Activated CD8-positive, alpha-beta memory T cell treated with anti-CD3 and anti-CD28 coated beads, Interleukin-2, amount 10 ng/mL, durations not matched to agents 7 days and 5 days (primary cell): ENCODE data around the gene ZNF813. TPM values are rescaled to one million over a fixed set of nuclear protein-coding genes. Genes with fewer than 3 reads are reported as not detected.
"Not testable (repeated sequence)": the region's sequence is repeated elsewhere in the genome, so short reads cannot be mapped to it uniquely, and the experiment has no call there.

Experiments
- ATAC-seq: fragments of 150-1000 bp; cut with Tn5 transposase; one replicate; pipeline ENCODE4 v1.10.0; 2021; ENCODE audit warnings: moderate library complexity
- CTCF ChIA-PET: fragments of 350-600 bp; sonication (Branson Sonifier 250); formaldehyde crosslinking; loops from one replicate; lab custom pipeline; 2021; ENCODE audit warnings: antibody characterized with exemption; lab: Charles Lee
- DNase-seq: peaks from one replicate; pipeline ENCODE4 v3.0.0-alpha.2; 2020
- H3K27ac Mint-ChIP-seq: one replicate; pipeline ENCODE4 v1.8.0; 2021; ENCODE audit warnings: mild to moderate bottlenecking, mixed read lengths
- H3K27me3 Mint-ChIP-seq: one replicate; pipeline ENCODE4 v1.8.0; 2021; ENCODE audit warnings: mixed read lengths
- H3K36me3 Mint-ChIP-seq: one replicate; pipeline ENCODE4 v1.8.0; 2021; ENCODE audit warnings: mild to moderate bottlenecking, mixed read lengths
- H3K4me1 Mint-ChIP-seq: one replicate; pipeline ENCODE4 v1.8.0; 2021; ENCODE audit warnings: mixed read lengths
- H3K4me3 Mint-ChIP-seq: one replicate; pipeline ENCODE4 v1.8.0; 2021; ENCODE audit warnings: mild to moderate bottlenecking, moderate library complexity, mixed read lengths
- H3K9me3 Mint-ChIP-seq: one replicate; pipeline ENCODE4 v1.8.0; 2022; ENCODE audit warnings: low read depth, mixed read lengths
- total RNA-seq, 2 experiments: library from RNA; stranded (reverse); gene quantifications; one replicate each; pipeline ENCODE4 v1.2.3, GENCODE V29; 2021

The ZNF813 gene
- total RNA-seq, result 1 to 10 TPM; 5.5 TPM

DNA sequence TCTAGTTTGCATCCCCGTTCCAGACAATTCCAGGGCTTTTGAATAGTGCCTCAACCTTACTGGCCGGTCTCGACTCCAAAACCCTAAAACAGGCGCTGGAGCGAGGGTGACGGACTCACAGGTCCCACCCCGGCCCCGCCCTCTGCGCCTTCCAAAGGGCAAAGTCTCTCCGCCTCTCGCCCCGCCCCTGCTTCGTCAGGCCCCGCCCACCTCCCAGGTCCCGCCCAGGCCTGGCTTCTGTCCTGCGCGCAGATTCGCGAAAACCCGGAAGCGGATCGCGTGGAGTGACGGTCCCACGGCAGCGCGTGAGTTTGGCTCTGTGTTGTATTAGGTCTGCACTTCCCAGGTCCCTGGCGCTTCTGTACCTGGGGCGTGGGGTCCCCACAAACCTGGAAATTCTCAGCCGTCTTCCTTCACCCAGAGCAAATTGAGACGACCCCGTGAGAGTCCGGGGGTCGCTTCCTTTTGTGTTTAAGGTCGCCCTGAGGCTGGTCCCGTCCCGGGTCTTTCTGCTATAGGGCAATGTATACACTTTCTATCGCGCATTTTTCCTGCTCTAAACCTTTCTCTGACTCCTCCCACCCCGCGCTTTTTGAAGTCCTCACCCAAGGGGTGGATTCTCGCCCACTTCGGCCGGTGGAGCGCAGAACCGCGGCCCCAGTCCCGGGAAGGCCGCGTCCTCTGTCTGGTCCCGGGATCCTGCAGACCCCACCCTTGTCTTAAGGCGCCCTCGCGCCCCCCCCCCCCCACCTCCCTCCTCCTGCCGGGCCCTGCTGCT lies at the start of gene ZNF813:
TSS of gene ZNF813 (plus strand) at position 249 of the 778 bp plus-strand sequence. CDS start 16,090 bp downstream, outside the sequence.
- Mint-ChIP-seq H3K27ac (peak within 1 kb of the TSS; percentile 92), H3K36me3 (peaks cover 30% of the 10 kb centered on the region), H3K27me3 (peaks cover 3% of the 10 kb centered on the region), H3K9me3 (peaks cover 19% of the 10 kb centered on the region), H3K4me1 (peaks cover 20% of the 10 kb centered on the region), H3K4me3 (peak within 1 kb of the TSS; percentile 84)
- DNase-seq (peak; percentile 96), ATAC-seq (peak; percentile 98)
- CTCF ChIA-PET, result no interaction called here

DNA sequence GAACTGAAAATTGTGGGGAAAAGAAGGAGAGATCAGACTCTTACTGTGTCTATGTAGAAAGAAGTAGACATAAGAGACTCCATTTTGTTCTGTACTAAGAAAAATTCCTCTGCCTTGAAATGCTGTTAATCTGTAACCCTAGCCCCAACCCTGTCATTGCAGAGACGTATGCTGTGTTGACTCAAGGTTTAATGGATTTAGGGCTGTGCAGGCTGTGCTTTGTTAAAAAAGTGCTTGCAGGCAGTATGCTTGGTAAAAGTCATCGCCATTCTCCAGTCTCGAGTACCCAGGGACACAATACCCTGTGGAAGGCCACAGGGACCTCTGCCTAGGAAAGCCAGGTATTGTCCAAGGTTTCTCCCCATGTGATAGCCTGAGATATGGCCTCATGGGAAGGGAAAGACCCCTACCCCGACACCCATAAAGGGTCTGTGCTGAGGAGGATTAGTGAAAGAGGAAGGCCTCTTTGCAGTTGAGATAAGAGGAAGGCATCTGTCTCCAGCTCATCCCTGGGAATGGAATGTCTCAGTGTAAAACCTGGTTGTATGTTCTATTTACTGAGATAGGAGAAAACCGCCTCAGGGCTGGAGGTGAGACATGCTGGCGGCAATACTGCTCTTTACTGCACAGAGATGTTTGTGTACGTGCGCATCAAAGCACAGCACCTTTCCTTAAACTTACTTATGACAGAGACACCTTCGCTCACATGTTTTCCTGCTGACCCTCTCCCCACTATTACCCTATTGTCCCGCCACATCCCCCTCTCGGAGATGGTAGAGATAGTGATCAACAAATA lies 46.8 kb upstream of the ZNF813 start:
- CTCF ChIA-PET, H3K36me3 Mint-ChIP-seq, H3K4me1 Mint-ChIP-seq, H3K27me3 Mint-ChIP-seq, DNase-seq, H3K4me3 Mint-ChIP-seq, ATAC-seq, H3K27ac Mint-ChIP-seq: not testable (repeated sequence)
- H3K9me3 Mint-ChIP-seq, result peaks cover 10% of the 10 kb centered on the region

DNA sequence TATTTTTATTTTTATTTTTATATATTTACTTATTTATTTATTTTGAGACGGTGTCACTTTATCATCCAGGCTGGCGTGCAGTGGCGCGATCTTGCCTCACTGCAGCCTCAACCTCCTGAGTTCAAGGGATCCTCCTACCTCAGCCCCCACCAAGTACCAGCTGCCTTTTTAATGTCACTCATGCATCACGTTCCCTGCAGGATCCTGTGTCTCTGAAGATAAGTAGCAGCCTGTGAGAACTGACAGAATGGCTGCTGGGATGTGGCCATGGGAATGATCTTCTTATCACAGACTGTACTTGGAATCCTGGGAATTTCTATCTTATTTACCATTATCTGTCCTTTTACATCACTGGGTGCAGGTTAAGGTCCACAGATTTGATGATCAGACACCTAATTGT lies 45.0 kb upstream of the ZNF813 start:
- no peaks in the 10 kb centered on the region for H3K4me1 Mint-ChIP-seq
- no peak overlapping the region for H3K27ac Mint-ChIP-seq
- no peak overlapping the region for H3K4me3 Mint-ChIP-seq
- CTCF ChIA-PET, result no interaction called here
- ATAC-seq, result no peak
- no peak for DNase-seq
- peaks cover 5% of the 10 kb centered on the region for H3K9me3 Mint-ChIP-seq
- peaks cover 3% of the 10 kb centered on the region for H3K36me3 Mint-ChIP-seq
- H3K27me3 Mint-ChIP-seq, result no peaks in the 10 kb centered on the region

DNA sequence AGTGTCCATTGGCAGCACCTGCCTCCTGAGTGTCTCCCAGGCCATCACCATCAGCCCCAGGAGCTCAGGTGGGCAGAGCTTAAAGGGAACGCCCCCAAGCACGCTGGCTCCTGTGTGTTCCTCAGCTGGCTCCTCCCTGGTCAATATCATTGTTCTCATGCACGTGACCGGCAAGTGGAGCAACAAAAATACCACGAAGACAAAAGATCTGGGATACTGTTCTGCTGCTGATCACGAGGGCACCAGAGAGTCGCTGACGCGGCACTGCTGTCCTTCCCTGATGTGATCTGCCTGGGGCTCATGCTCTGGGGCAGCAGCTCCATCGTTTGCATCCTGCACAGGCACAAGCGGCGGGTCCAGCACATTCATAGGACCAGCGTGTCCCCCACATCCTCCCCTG lies 44.5 kb upstream of the ZNF813 start:
- ATAC-seq, H3K36me3 Mint-ChIP-seq, H3K27me3 Mint-ChIP-seq, CTCF ChIA-PET, H3K27ac Mint-ChIP-seq, H3K4me3 Mint-ChIP-seq, H3K9me3 Mint-ChIP-seq, H3K4me1 Mint-ChIP-seq, DNase-seq: not testable (repeated sequence)

DNA sequence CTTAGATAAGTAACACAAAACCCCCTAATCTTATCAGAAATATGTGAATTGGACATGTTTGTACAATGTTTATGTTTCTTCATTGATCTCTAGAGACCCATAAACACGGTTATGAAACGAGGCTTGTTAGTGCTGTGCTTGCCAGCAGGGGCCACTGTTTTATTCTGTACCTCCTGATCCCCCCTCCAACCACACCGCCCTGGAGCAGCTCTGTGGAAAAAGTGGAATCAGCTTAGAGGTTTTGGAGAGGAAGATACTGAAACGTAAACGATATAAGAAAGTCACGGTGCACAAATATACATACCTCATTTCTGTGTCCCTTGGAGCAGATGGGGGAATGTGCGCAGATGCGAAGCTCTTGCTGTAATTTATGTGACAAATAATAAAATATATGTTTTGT lies 43.9 kb upstream of the ZNF813 start:
- not testable (repeated sequence) for H3K27ac Mint-ChIP-seq, H3K27me3 Mint-ChIP-seq, H3K9me3 Mint-ChIP-seq, H3K36me3 Mint-ChIP-seq, H3K4me1 Mint-ChIP-seq, DNase-seq, ATAC-seq, H3K4me3 Mint-ChIP-seq
- CTCF ChIA-PET, result interaction anchor here (2.1 kb wide), 1 partner anchor 322 kb away, joined by 13 read pairs; no protein-coding TSS in a partner anchor

DNA sequence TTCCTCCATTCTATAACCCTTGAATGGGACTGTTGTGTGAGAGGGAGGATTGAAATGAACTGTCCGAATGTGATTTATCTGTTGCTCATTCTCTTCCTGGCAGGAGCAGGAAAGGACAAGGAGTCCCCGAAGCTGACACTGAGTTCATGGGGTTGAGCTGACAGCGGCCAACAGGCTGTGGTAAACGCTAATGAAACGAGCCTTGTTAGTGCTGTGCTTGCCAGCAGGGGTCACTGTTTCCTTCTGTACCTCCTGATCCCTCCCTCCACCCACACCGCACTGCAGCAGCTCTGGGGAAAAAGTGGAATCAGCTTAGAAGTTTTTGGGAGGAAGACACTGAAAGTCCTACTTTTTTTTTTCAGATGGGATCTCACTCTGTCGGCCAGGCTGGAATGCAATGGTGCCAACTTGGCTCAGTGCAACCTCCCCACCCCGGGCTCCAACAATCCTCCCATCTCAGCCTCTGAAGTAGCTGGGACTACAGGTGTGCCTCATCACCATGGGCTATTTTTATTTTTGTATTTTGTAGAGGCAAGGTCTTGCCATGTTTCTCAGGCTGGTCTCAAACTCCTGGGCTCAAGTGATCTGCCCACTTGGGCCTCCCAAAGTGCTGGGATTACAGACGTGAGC lies 42.5 kb upstream of the ZNF813 start:
- Mint-ChIP-seq H3K36me3 (no peaks in the 10 kb centered on the region), H3K4me1 (no peaks in the 10 kb centered on the region), H3K4me3 (no peak overlapping the region), H3K27ac (no peak overlapping the region), H3K27me3 (no peaks in the 10 kb centered on the region), H3K9me3 (peaks cover 2% of the 10 kb centered on the region)
- peak; percentile 69 for DNase-seq
- CTCF ChIA-PET, result interaction anchor here (0.6 to 2.1 kb wide), 10 partner anchors 8 to 457 kb away, joined by 3 to 13 read pairs (median 3); partner anchors contain the start of genes PRKCG and ZNF347
- ATAC-seq, result peak; percentile 72

DNA sequence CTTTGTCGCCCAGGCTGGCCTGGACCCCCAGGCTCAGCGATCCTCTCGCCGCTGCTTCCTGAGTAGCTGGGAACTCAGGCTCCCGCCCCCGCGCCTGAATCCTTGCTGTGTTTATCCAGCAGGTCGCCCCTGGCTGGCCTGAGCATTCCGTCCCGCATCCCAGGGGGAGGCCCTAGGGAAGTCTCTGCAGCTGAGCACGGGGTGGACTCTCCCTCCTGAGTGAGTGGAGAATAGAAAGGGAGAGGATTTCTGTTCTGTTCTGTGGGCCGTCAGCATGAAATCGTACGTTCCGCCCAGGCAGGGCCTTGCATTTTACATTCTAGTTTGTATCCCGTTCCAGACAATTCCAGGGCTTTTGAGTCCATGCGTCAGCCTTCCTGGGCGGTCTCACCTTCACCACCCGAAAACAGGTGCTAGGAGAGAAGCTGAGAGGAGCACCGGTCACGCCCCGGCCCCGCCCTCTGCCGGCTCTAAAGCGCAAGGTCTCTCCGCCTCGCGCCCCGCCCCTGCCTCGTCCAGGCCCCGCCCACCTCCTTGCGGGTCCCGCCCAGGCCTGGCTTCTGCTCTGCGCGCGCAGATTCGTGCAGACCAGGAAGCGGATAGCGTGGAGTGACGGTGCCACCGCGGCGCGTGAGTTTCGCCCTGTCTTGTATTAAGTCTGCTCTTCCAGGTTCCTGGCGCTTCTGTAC lies 36.0 kb upstream of the ZNF813 start, which contains the start of gene ZNF761:
TSS of gene ZNF761 (plus strand) at position 586 of the 689 bp plus-strand sequence. CDS start 15,285 bp downstream, outside the sequence.
- DNase-seq (peak; percentile 96), ATAC-seq (peak; percentile 99)
- Mint-ChIP-seq H3K9me3 (peaks cover 12% of the 10 kb centered on the region), H3K27ac (peak within 1 kb of the TSS; percentile 90), H3K27me3 (no peaks in the 10 kb centered on the region), H3K4me3 (peak within 1 kb of the TSS; percentile 87), H3K36me3 (peaks cover 42% of the 10 kb centered on the region), H3K4me1 (peaks cover 21% of the 10 kb centered on the region)
- CTCF ChIA-PET, result interaction anchor here (1.1 to 1.3 kb wide), 4 partner anchors 89 to 314 kb away, joined by 3 to 5 read pairs (median 4); no protein-coding TSS in a partner anchor

DNA sequence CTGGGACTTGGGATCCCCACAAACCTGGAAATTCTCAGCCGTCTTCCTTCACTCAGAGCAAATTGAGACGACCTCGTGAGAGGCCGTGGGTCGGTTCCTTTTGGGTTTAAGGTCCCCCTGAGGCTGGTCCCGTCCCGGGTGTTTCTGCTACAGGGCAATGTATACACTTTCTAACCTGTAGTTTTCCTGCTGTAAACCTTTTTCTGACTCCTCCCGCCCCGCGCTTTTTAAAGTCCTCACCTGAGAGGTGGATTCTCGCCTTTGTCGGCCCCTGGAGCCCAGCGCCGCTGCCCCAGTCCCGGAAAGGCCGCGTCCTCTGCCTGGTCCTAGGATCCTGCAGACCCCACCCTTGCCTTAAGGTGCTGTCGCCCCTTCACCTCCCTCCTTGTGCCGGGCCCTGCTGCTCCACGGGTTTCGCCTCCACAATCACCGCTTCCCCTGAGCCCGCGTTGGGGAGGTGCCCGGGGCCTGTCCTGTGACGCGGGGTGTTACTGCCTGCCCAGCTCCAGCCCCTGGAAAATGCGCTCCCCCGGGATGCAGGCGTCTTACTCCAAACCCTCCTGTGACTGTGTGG lies 35.4 kb upstream of the ZNF813 start:
- Mint-ChIP-seq H3K4me3 (peak overlapping the region; percentile 87), H3K9me3 (peaks cover 12% of the 10 kb centered on the region), H3K27ac (peak overlapping the region; percentile 90), H3K27me3 (no peaks in the 10 kb centered on the region), H3K4me1 (peaks cover 21% of the 10 kb centered on the region), H3K36me3 (peaks cover 48% of the 10 kb centered on the region)
- ATAC-seq (peak; percentile 28), DNase-seq (peak; percentile 50)
- CTCF ChIA-PET, result interaction anchor here (0.7 to 1.2 kb wide), 3 partner anchors 88 to 572 kb away, joined by 3 read pairs; no protein-coding TSS in a partner anchor

DNA sequence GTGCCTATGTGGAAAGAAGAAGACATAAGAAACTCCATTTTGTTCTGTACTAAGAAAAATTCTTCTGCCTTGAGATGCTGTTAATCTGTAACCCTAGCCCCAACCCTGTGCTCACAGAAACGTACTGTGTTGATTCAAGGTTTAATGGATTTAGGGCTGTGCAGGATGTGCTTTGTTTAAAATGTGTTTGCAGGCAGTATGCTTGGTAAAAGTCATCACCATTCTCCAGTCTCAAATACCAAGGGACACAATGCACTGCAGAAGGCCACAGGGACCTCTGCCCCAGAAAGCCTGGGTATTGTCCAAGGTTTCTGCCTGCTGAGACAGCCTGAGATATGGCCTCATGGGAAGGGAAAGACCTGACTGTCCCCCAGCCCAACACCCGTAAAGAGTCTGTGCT lies 23.7 kb upstream of the ZNF813 start:
- H3K27me3 Mint-ChIP-seq, DNase-seq, CTCF ChIA-PET, H3K4me1 Mint-ChIP-seq, ATAC-seq, H3K27ac Mint-ChIP-seq, H3K4me3 Mint-ChIP-seq: not testable (repeated sequence)
- H3K36me3 Mint-ChIP-seq, result peaks cover 90% of the 10 kb centered on the region
- H3K9me3 Mint-ChIP-seq, result peaks cover 27% of the 10 kb centered on the region

DNA sequence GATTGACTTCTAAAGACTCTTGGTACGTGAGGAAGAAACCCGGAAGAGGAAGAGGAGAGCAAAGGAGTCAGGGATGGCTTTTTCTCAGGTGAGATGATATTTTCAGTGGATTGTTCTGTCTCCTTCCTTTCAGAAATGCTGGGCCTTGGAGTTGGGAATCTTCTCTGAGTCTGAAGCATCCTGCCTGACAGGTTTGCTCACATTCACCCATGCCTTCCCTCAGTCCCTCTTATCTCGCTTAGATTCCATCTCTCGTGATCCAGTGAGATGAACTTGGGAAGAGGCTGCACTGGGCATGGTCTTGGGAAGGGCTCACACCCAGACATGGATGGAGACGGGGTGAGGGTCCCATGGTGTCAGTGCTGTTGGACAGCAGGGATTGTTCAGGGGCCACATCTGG lies 20.3 kb upstream of the ZNF813 start:
- H3K9me3 Mint-ChIP-seq, result peaks cover 33% of the 10 kb centered on the region

DNA sequence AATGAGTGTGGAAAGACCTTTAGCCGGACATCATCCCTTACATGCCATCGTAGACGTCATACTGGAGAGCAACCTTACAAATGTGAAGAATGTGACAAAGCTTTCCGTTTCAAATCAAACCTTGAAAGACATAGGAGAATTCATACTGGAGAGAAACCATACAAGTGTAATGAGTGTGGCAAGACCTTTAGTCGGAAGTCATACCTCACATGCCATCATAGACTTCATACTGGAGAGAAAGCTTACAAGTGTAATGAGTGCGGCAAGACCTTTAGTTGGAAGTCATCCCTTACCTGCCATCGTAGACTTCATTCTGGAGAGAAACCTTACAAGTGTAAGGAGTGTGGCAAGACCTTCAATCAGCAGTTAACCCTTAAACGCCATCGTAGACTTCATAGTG lies 11.7 kb upstream of the ZNF813 start:
- DNase-seq (no peak), ATAC-seq (no peak)
- Mint-ChIP-seq H3K4me1 (no peaks in the 10 kb centered on the region), H3K9me3 (peaks cover 53% of the 10 kb centered on the region), H3K27ac (no peak overlapping the region), H3K4me3 (no peak overlapping the region), H3K36me3 (peaks cover 80% of the 10 kb centered on the region), H3K27me3 (no peaks in the 10 kb centered on the region)
- CTCF ChIA-PET, result no interaction called here

More for the DNA sequence above, 20.3 kb upstream of the ZNF813 start:
- DNase-seq, H3K27ac Mint-ChIP-seq, H3K27me3 Mint-ChIP-seq, H3K4me3 Mint-ChIP-seq, CTCF ChIA-PET, ATAC-seq, H3K4me1 Mint-ChIP-seq: not testable (repeated sequence)
- peaks cover 88% of the 10 kb centered on the region for H3K36me3 Mint-ChIP-seq

DNA sequence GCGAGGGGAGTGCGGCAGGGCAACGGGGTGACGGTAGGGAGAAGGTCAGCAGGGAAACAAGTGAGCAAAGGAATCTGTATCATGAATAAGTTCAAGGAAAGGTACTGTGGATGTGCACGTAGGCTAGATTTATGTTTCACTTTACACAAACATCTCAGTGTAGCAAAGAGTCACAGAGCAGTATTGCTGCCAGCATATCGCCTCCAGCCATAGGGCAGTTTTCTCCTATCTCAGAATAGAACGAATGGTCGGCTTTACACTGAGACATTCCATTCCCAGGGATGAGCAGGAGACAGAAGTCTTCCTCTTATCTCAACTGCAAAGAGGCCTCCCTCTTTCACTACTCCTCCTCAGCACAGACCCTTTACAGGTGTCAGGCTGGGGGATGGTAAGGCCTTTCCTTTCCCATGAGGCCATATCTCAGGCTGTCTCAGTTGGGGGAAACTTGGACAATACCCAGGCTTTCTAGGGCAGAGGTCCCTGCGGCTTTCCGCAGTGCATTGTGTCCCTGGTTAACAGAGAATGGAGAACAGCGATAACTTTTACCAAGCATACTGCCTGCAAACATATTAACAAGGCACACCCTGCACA lies 7.3 kb upstream of the ZNF813 start:
- peaks cover 48% of the 10 kb centered on the region for H3K36me3 Mint-ChIP-seq
- H3K4me3 Mint-ChIP-seq, ATAC-seq, CTCF ChIA-PET, H3K4me1 Mint-ChIP-seq, H3K27ac Mint-ChIP-seq, DNase-seq, H3K27me3 Mint-ChIP-seq: not testable (repeated sequence)
- H3K9me3 Mint-ChIP-seq, result peaks cover 56% of the 10 kb centered on the region
